ENCODE results near the gene COL4A4. TPM values are rescaled to one million over a fixed set of nuclear protein-coding genes. Genes with fewer than 3 reads are reported as not detected.
"Not testable (repeated sequence)": the region's sequence is repeated elsewhere in the genome, so short reads cannot be mapped to it uniquely, and the experiment has no call there.

The COL4A4 gene
- total RNA-seq, 2 donors from 2014 or later: 3.0 to 6.1 TPM

GRCh38 chr2:227097495-227098161, 66.4 kb downstream of the COL4A4 start:
- 92% methylated on average over 5 of the region's 5 CpGs for whole genome bisulfite sequencing
- Histone ChIP-seq H3K27ac (no peak overlapping the region), H3K4me3 (no peak overlapping the region), H3K36me3 (no peaks in the 10 kb centered on the region), H3K27me3 (replicated peaks; ENCODE audit: insufficient read depth) (no peaks in the 10 kb centered on the region), H3K9me3 (no peaks in the 10 kb centered on the region), H3K4me1 (replicated peaks) (no peaks in the 10 kb centered on the region)
- no peak for TF ChIP-seq CTCF (IDR thresholded peaks at IDR 0.05)
- TF ChIP-seq POLR2A (IDR thresholded peaks at IDR 0.05): no peak
- TF ChIP-seq POLR2AphosphoS5 (IDR thresholded peaks at IDR 0.05): no peak
- no peak for DNase-seq (ENCODE audit: low spot score)
- intact Hi-C loops (cut with DNase I): no loop called here

- no peak for DNase-seq (ENCODE audit: low spot score)
- Histone ChIP-seq H3K4me3 (no peak overlapping the region), H3K4me1 (replicated peaks) (no peaks in the 10 kb centered on the region), H3K27me3 (replicated peaks; ENCODE audit: insufficient read depth) (no peaks in the 10 kb centered on the region), H3K36me3 (no peaks in the 10 kb centered on the region), H3K9me3 (no peaks in the 10 kb centered on the region), H3K27ac (no peak overlapping the region)
- 70% methylated on average over 4 of the region's 4 CpGs for WGBS
- intact Hi-C loops (cut with DNase I): no loop called here
- TF ChIP-seq CTCF (IDR thresholded peaks at IDR 0.05) (no peak), POLR2AphosphoS5 (IDR thresholded peaks at IDR 0.05) (no peak), POLR2A (IDR thresholded peaks at IDR 0.05) (no peak)
Observed at GRCh38 chr2:227095346-227095745, 68.7 kb downstream of the COL4A4 start.

- Histone ChIP-seq H3K36me3 (no peaks in the 10 kb centered on the region), H3K4me1 (replicated peaks) (no peaks in the 10 kb centered on the region), H3K4me3 (no peak overlapping the region), H3K27me3 (replicated peaks; ENCODE audit: insufficient read depth) (no peaks in the 10 kb centered on the region), H3K27ac (no peak overlapping the region), H3K9me3 (no peaks in the 10 kb centered on the region)
- no peak for TF ChIP-seq POLR2A (IDR thresholded peaks at IDR 0.05)
- TF ChIP-seq POLR2AphosphoS5 (IDR thresholded peaks at IDR 0.05): no peak
- no peak for TF ChIP-seq CTCF (IDR thresholded peaks at IDR 0.05)
- DNase-seq (ENCODE audit: low spot score): no peak
- intact Hi-C loops (cut with DNase I): no loop called here
- WGBS: 41% methylated on average over 1 of the region's 1 CpG
Observed at GRCh38 chr2:227082286-227082685, 81.7 kb downstream of the COL4A4 start.

- Histone ChIP-seq H3K4me3 (no peak overlapping the region), H3K4me1 (replicated peaks) (no peaks in the 10 kb centered on the region), H3K27ac (no peak overlapping the region), H3K9me3 (no peaks in the 10 kb centered on the region), H3K36me3 (no peaks in the 10 kb centered on the region), H3K27me3 (replicated peaks; ENCODE audit: insufficient read depth) (no peaks in the 10 kb centered on the region)
- no peak for DNase-seq (ENCODE audit: low spot score)
- intact Hi-C loops (cut with DNase I): no loop called here
- 87% methylated on average over 6 of the region's 6 CpGs for WGBS
- TF ChIP-seq POLR2A (IDR thresholded peaks at IDR 0.05) (no peak), CTCF (IDR thresholded peaks at IDR 0.05) (no peak), POLR2AphosphoS5 (IDR thresholded peaks at IDR 0.05) (no peak)
Observed at GRCh38 chr2:227079726-227080125, 84.3 kb downstream of the COL4A4 start.

GRCh38 chr2:227065065-227065464, 98.9 kb downstream of the COL4A4 start:
- H3K27ac ChIP-seq; intact Hi-C loops (cut with DNase I); H3K9me3 ChIP-seq; H3K4me1 ChIP-seq (replicated peaks); DNase-seq (ENCODE audit: low spot score); H3K36me3 ChIP-seq; H3K4me3 ChIP-seq; H3K27me3 ChIP-seq (replicated peaks; ENCODE audit: insufficient read depth): not testable (repeated sequence)
- 50% methylated on average over 2 of the region's 14 CpGs for WGBS

All from prostate gland (tissue), 2 donors.